Measurements from ENCODE around the gene NRXN3. TPM values are rescaled to one million over a fixed set of nuclear protein-coding genes. Genes with fewer than 3 reads are reported as not detected.

NRXN3 gene
- polyA plus RNA-seq, 1 experiment, result 1.1 TPM

DNA sequence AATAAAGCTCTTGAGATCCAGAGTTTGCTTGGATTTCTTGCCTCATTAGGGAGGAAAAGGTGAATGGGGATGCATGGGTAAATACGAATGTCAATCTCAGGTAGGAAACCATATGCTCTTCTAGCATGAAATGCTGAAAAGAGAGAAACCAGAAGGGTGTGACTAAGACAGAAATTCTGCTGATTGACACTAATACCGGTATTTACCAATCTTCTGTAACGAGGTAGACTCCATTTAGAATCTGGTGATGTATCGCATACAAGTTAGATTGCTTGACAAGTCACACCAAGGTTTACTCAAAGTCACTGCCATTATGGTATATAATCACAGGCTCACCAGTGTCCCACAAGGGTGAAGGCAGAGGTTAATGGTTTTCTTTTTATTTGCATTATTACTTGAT lies 337.9 kb downstream of the NRXN3 start:
- H3K27me3 ChIP-seq (ENCODE audit: control insufficient read depth, insufficient read depth, low read length), result no peaks in the 10 kb centered on the region
- ChIA-PET CTCF (no interaction called here), POLR2A (no interaction called here)
- TF ChIP-seq, protein P1, sequence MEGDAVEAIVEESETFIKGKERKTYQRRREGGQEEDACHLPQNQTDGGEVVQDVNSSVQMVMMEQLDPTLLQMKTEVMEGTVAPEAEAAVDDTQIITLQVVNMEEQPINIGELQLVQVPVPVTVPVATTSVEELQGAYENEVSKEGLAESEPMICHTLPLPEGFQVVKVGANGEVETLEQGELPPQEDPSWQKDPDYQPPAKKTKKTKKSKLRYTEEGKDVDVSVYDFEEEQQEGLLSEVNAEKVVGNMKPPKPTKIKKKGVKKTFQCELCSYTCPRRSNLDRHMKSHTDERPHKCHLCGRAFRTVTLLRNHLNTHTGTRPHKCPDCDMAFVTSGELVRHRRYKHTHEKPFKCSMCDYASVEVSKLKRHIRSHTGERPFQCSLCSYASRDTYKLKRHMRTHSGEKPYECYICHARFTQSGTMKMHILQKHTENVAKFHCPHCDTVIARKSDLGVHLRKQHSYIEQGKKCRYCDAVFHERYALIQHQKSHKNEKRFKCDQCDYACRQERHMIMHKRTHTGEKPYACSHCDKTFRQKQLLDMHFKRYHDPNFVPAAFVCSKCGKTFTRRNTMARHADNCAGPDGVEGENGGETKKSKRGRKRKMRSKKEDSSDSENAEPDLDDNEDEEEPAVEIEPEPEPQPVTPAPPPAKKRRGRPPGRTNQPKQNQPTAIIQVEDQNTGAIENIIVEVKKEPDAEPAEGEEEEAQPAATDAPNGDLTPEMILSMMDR (IDR thresholded peaks at IDR 0.05; ENCODE audit: low read depth, low read length), result no peak
- H3K9me3 ChIP-seq (ENCODE audit: control insufficient read depth, insufficient read depth, low read length), result peaks cover 9% of the 10 kb centered on the region
- no peak for DNase-seq (ENCODE audit: low read depth, low spot score)
- no peak overlapping the region for H3K27ac ChIP-seq (ENCODE audit: low read depth, low read length)
- H3K4me3 ChIP-seq (ENCODE audit: low read depth, low read length), result no peak overlapping the region

- no peak for DNase-seq (ENCODE audit: low read depth, low spot score)
- H3K27ac ChIP-seq (ENCODE audit: low read depth, low read length), result no peak overlapping the region
- H3K4me3 ChIP-seq (ENCODE audit: low read depth, low read length), result no peak overlapping the region
- H3K9me3 ChIP-seq (ENCODE audit: control insufficient read depth, insufficient read depth, low read length), result peaks cover 9% of the 10 kb centered on the region
- ChIA-PET CTCF (no interaction called here), POLR2A (no interaction called here)
- no peaks in the 10 kb centered on the region for H3K27me3 ChIP-seq (ENCODE audit: control insufficient read depth, insufficient read depth, low read length)
- TF ChIP-seq, protein P1 (IDR thresholded peaks at IDR 0.05; ENCODE audit: low read depth, low read length), result no peak
Observed at GRCh38 chr14:78509516-78509915, 339.3 kb downstream of the NRXN3 start.

GRCh38 chr14:78512021-78512420 lies 341.8 kb downstream of the NRXN3 start:
- DNase-seq (ENCODE audit: low read depth, low spot score), result no peak
- ChIA-PET CTCF (no interaction called here), POLR2A (no interaction called here)
- H3K27me3 ChIP-seq (ENCODE audit: control insufficient read depth, insufficient read depth, low read length), result no peaks in the 10 kb centered on the region
- peaks cover 9% of the 10 kb centered on the region; the same call in 1 of the 2 replicates for H3K9me3 ChIP-seq (ENCODE audit: control insufficient read depth, insufficient read depth, low read length)
- TF ChIP-seq, protein P1 (IDR thresholded peaks at IDR 0.05; ENCODE audit: low read depth, low read length), result no peak
- no peak overlapping the region for H3K27ac ChIP-seq (ENCODE audit: low read depth, low read length)
- H3K4me3 ChIP-seq (ENCODE audit: low read depth, low read length), result no peak overlapping the region

- TF ChIP-seq, protein P1 (IDR thresholded peaks at IDR 0.05; ENCODE audit: low read depth, low read length), result no peak
- Histone ChIP-seq H3K4me3 (ENCODE audit: low read depth, low read length) (no peak overlapping the region), H3K9me3 (ENCODE audit: control insufficient read depth, insufficient read depth, low read length) (no peaks in the 10 kb centered on the region; the same call in 1 of the 2 replicates), H3K27me3 (ENCODE audit: control insufficient read depth, insufficient read depth, low read length) (no peaks in the 10 kb centered on the region), H3K27ac (ENCODE audit: low read depth, low read length) (no peak overlapping the region)
- CTCF ChIA-PET, result no interaction called here
- POLR2A ChIA-PET, result no interaction called here
- DNase-seq (ENCODE audit: low read depth, low spot score), result no peak
Observed at GRCh38 chr14:78519863-78520262, 349.7 kb downstream of the NRXN3 start.

GRCh38 chr14:78524196-78524595 lies 354.0 kb downstream of the NRXN3 start:
- TF ChIP-seq, protein P1 (IDR thresholded peaks at IDR 0.05; ENCODE audit: low read depth, low read length), result no peak
- Histone ChIP-seq H3K27ac (ENCODE audit: low read depth, low read length) (no peak overlapping the region), H3K27me3 (ENCODE audit: control insufficient read depth, insufficient read depth, low read length) (no peaks in the 10 kb centered on the region), H3K4me3 (ENCODE audit: low read depth, low read length) (no peak overlapping the region), H3K9me3 (ENCODE audit: control insufficient read depth, insufficient read depth, low read length) (peaks cover 2% of the 10 kb centered on the region)
- no peak for DNase-seq (ENCODE audit: low read depth, low spot score)
- CTCF ChIA-PET, result no interaction called here
- POLR2A ChIA-PET, result no interaction called here

Measured in AG04450 (cell line).